Large intestine (tissue), 3 donors: ENCODE results near the gene CDH3. TPM values are rescaled to one million over a fixed set of nuclear protein-coding genes. Genes with fewer than 3 reads are reported as not detected.

ENCODE experiments used
- DNase-seq, 2 donors: peaks; one replicate each; pipeline versions ENCODE4 v3.0.0 to v3.0.0-alpha.2; 2013
- H3K27ac ChIP-seq: one replicate; pipeline ENCODE4 v1.5.1; 2013; ENCODE audit warnings: low read length
- H3K27me3 ChIP-seq: 2 replicates; pipeline ENCODE4 v1.6.1; 2013; ENCODE audit warnings: low read length; ENCODE audit not compliant: control insufficient read depth, insufficient read depth
- H3K36me3 ChIP-seq: 2 replicates; pipeline ENCODE4 v1.6.1; 2013; ENCODE audit warnings: low read length; ENCODE audit not compliant: control insufficient read depth, insufficient read depth
- H3K4me1 ChIP-seq: one replicate; pipeline ENCODE4 v1.6.1; 2013; ENCODE audit warnings: low read length; ENCODE audit not compliant: control insufficient read depth, insufficient read depth
- H3K4me3 ChIP-seq: one replicate; pipeline ENCODE4 v1.5.1; 2013; ENCODE audit warnings: low read length
- H3K9me3 ChIP-seq: one replicate; pipeline ENCODE4 v1.6.1; 2013; ENCODE audit warnings: mild to moderate bottlenecking, low read depth, low read length, moderate library complexity; ENCODE audit not compliant: control insufficient read depth
- WGBS: methylation state at CpG from one replicate; pipeline ENCODE4 v1.1.5; 2013; ENCODE audit warnings: low lambda C conversion rate; ENCODE audit not compliant: insufficient coverage; 5-methylcytosine and 5-hydroxymethylcytosine counted together
- polyA plus RNA-seq: library from polyadenylated mRNA; unstranded; fragments of 120-200 nt; gene quantifications from one replicate; pipeline ENCODE4 v1.2.1, GENCODE V29; 2013

CDH3 gene
- polyA plus RNA-seq, 1 donor, result 5.1 TPM

- peaks cover 26% of the 10 kb centered on the region for H3K4me1 ChIP-seq
- H3K9me3 ChIP-seq, result peaks cover 14% of the 10 kb centered on the region
- no peak for DNase-seq
- no peak overlapping the region for H3K4me3 ChIP-seq
- WGBS, result no CpG with 5 or more reads among the region's 18 CpGs
- H3K27ac ChIP-seq, result no peak overlapping the region
- peaks cover 63% of the 10 kb centered on the region for H3K27me3 ChIP-seq
- H3K36me3 ChIP-seq, result no peaks in the 10 kb centered on the region
These were observed 2.0 kb downstream of the CDH3 start for GRCh38 chr16:68646953-68647659.

GRCh38 chr16:68651136-68651535, 6.0 kb downstream of the CDH3 start:
- peaks cover 22% of the 10 kb centered on the region for H3K27me3 ChIP-seq
- H3K4me3 ChIP-seq, result no peak overlapping the region
- WGBS, result no CpG with 5 or more reads among the region's 12 CpGs
- H3K36me3 ChIP-seq, result no peaks in the 10 kb centered on the region
- H3K4me1 ChIP-seq, result peaks cover 4% of the 10 kb centered on the region
- no peak for DNase-seq
- peaks cover 1% of the 10 kb centered on the region for H3K9me3 ChIP-seq
- H3K27ac ChIP-seq, result no peak overlapping the region

DNA sequence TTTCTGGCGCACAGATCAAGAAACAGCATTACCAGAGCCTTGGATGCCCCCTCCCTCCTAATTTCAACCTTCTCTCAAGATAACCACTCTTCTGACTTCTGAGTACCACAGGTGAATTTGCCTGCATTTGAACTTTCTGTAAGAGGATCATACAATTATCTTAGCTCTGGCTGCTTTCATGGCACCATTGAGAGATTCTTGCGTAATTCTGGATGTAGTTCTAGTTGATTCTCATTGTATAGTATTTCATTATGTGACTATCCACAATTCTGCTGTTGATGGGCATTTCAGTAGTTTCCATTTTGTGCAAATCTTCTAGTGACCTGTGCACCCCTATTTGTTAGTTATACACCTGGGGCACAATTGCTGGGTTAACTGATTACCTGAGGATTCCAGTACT, 7.5 kb downstream of the CDH3 start:
- no CpG with 5 or more reads among the region's 2 CpGs for WGBS
- H3K9me3 ChIP-seq, result no peaks in the 10 kb centered on the region
- H3K4me1 ChIP-seq, result no peaks in the 10 kb centered on the region
- H3K4me3 ChIP-seq, result no peak overlapping the region
- H3K27me3 ChIP-seq, result peaks cover 7% of the 10 kb centered on the region
- no peak for DNase-seq
- H3K27ac ChIP-seq, result no peak overlapping the region
- no peaks in the 10 kb centered on the region for H3K36me3 ChIP-seq

DNA sequence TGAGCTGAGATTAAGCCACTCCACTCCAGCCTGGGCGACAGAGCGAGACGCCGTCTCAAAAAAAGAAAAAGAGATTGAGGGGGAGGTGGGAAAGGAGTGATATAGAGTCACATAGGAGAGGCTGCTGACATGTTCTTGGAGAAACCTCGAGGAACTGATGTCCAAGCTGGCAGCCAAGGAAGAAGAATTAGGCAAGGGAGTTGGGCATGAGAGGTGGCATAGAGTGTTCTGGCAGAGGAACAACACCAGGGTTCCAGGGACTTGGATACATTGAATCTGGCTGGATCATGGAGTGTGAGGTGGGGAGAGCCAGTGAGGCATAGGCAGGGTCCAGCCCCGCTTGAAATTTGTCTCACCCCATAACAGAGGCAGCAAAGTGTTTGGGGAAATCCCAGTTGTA, 10.7 kb downstream of the CDH3 start:
- no peaks in the 10 kb centered on the region for H3K9me3 ChIP-seq
- no CpG with 5 or more reads among the region's 6 CpGs for WGBS
- no peak overlapping the region for H3K27ac ChIP-seq
- no peak for DNase-seq
- H3K4me3 ChIP-seq, result no peak overlapping the region
- no peaks in the 10 kb centered on the region for H3K4me1 ChIP-seq
- no peaks in the 10 kb centered on the region for H3K27me3 ChIP-seq
- H3K36me3 ChIP-seq, result no peaks in the 10 kb centered on the region

GRCh38 chr16:68656751-68657150, 11.6 kb downstream of the CDH3 start:
- no CpG with 5 or more reads among the region's 2 CpGs for WGBS
- Histone ChIP-seq H3K27ac (no peak overlapping the region), H3K36me3 (no peaks in the 10 kb centered on the region), H3K27me3 (no peaks in the 10 kb centered on the region), H3K4me3 (no peak overlapping the region), H3K4me1 (no peaks in the 10 kb centered on the region), H3K9me3 (no peaks in the 10 kb centered on the region)
- no peak for DNase-seq

- peak in 1 of 2 donors; percentile 17 for DNase-seq
- WGBS, result 72% methylated on average over 3 of the region's 13 CpGs
- H3K27ac ChIP-seq, result peak overlapping the region; percentile 30
These were observed 13.3 kb downstream of the CDH3 start for GRCh38 chr16:68658341-68658973.

GRCh38 chr16:68658974-68659360, 13.9 kb downstream of the CDH3 start:
- Histone ChIP-seq H3K4me3 (no peak overlapping the region), H3K9me3 (no peaks in the 10 kb centered on the region), H3K27ac (no peak overlapping the region), H3K4me1 (no peaks in the 10 kb centered on the region), H3K27me3 (no peaks in the 10 kb centered on the region), H3K36me3 (no peaks in the 10 kb centered on the region)
- no peak for DNase-seq
- no CpG with 5 or more reads among the region's 1 CpG for WGBS

More at GRCh38 chr16:68658341-68658973, 13.3 kb downstream of the CDH3 start:
- Histone ChIP-seq H3K36me3 (no peaks in the 10 kb centered on the region), H3K9me3 (no peaks in the 10 kb centered on the region), H3K4me1 (no peaks in the 10 kb centered on the region), H3K4me3 (no peak overlapping the region), H3K27me3 (no peaks in the 10 kb centered on the region)

DNA sequence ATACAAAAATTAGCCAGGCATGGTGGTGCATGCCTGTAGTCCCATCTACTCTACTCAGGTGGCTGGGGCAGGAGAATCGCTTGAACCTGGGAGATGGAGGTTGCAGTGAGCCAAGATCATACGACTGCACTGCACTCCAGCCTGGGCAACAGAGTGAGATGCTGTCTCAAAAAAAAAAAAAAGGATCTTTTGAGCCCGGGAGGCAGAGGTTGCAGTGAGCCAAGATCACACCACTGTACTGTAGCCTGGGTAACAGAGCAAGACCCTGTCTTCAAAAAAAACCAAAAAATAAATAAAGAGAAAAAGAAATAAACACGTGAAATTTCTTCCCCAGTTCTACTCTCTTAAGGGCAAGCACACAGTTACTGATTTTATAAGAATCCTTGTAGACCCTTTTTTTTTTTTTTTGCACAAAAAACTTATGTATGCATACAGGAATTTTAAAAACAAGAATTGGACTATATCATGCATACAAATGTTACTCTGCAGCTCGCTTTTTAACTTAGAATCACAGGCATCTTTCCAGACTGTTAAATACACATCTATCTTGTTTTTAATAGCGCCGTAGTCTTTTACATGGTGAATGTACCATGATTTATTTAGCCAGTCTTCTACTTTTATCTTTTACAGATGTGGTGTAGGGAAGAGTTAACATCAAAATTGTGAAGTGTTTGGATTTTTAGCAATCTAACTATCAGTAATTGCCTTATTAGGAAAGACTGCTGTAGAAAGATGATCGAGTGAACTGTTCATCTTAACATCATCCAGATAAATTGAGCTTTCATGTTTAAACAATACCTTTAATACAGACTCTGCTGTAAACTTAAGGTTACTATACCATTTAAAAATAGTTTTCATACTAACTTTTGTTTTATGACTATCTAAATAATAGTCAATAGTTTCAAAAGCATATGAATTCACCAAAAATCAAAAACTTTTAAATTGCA, 14.6 kb downstream of the CDH3 start:
- WGBS, result 65% methylated on average over 2 of the region's 8 CpGs
- Histone ChIP-seq H3K4me1 (no peaks in the 10 kb centered on the region), H3K27ac (no peak overlapping the region)

GRCh38 chr16:68660359-68660795, 15.3 kb downstream of the CDH3 start:
- H3K27ac ChIP-seq, result no peak overlapping the region
- H3K4me3 ChIP-seq, result no peak overlapping the region
- DNase-seq, result no peak
- H3K4me1 ChIP-seq, result no peaks in the 10 kb centered on the region
- H3K9me3 ChIP-seq, result no peaks in the 10 kb centered on the region
- H3K27me3 ChIP-seq, result no peaks in the 10 kb centered on the region
- no CpG with 5 or more reads among the region's 6 CpGs for WGBS
- no peaks in the 10 kb centered on the region for H3K36me3 ChIP-seq

More for the DNA sequence above, 14.6 kb downstream of the CDH3 start:
- no peak for DNase-seq
- H3K4me3 ChIP-seq, result no peak overlapping the region
- H3K36me3 ChIP-seq, result no peaks in the 10 kb centered on the region
- no peaks in the 10 kb centered on the region for H3K27me3 ChIP-seq
- H3K9me3 ChIP-seq, result no peaks in the 10 kb centered on the region

- WGBS, result 100% methylated on average over 1 of the region's 1 CpG
- no peaks in the 10 kb centered on the region for H3K4me1 ChIP-seq
- no peaks in the 10 kb centered on the region for H3K36me3 ChIP-seq
- no peaks in the 10 kb centered on the region for H3K27me3 ChIP-seq
- H3K27ac ChIP-seq, result no peak overlapping the region
- no peak for DNase-seq
- H3K4me3 ChIP-seq, result no peak overlapping the region
- H3K9me3 ChIP-seq, result no peaks in the 10 kb centered on the region
These were observed 16.9 kb downstream of the CDH3 start for GRCh38 chr16:68662035-68662434.
